ENCODE measurements around the gene HBA1.
"Not testable (repeated sequence)": the region's sequence is repeated elsewhere in the genome, so short reads cannot be mapped to it uniquely, and the experiment has no call there.

The HBA1 gene

GRCh38 chr16:185213-185612, 8.7 kb downstream of the HBA1 start:
- Histone ChIP-seq H3K27me3 (ENCODE audit: insufficient read depth, low read length) (no peaks in the 10 kb centered on the region), H2AFZ (ENCODE audit: low read depth, low read length) (no peak overlapping the region), H3K4me1 (ENCODE audit: insufficient read depth, low read length) (peaks cover 4% of the 10 kb centered on the region), H3K9me3 (ENCODE audit: low read length) (no peaks in the 10 kb centered on the region), H3K4me3 (ENCODE audit: low read length) (no peak overlapping the region), H3K36me3 (ENCODE audit: insufficient read depth, low read length) (peaks cover 43% of the 10 kb centered on the region)

- Histone ChIP-seq H3K4me1 (ENCODE audit: insufficient read depth, low read length) (peaks cover 2% of the 10 kb centered on the region), H3K9me3 (ENCODE audit: low read length) (no peaks in the 10 kb centered on the region), H3K36me3 (ENCODE audit: insufficient read depth, low read length) (peaks cover 48% of the 10 kb centered on the region), H3K4me3 (ENCODE audit: low read length) (no peak overlapping the region), H2AFZ (ENCODE audit: low read depth, low read length) (no peak overlapping the region), H3K27me3 (ENCODE audit: insufficient read depth, low read length) (no peaks in the 10 kb centered on the region)
Observed at GRCh38 chr16:185691-186090, 9.2 kb downstream of the HBA1 start.

DNA sequence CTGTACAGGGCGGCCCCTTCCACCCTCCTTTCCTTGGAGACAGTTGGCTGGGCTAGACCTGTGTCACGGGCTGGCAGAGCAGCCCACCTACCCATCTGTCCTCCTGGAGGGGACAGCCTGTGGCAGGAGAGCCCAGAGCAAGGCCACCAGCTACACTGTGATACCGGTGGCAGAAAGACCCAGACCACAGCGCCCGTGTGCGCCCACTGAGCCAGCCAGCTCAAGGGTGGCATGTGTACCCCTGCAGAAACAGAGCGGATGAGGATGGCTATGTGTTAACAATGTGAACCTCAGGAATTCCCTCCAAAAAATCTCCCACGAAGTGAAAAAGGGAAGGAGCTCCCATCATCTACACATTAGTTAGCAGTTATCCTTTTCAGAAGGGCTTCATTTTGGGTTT, 10.8 kb downstream of the HBA1 start:
- peaks cover 64% of the 10 kb centered on the region for H3K36me3 ChIP-seq (ENCODE audit: insufficient read depth, low read length)
- no peak overlapping the region for H2AFZ ChIP-seq (ENCODE audit: low read depth, low read length)
- no peaks in the 10 kb centered on the region for H3K9me3 ChIP-seq (ENCODE audit: low read length)
- no peaks in the 10 kb centered on the region for H3K27me3 ChIP-seq (ENCODE audit: insufficient read depth, low read length)
- no peaks in the 10 kb centered on the region for H3K4me1 ChIP-seq (ENCODE audit: insufficient read depth, low read length)
- no peak overlapping the region for H3K4me3 ChIP-seq (ENCODE audit: low read length)

GRCh38 chr16:188674-189073, 12.2 kb downstream of the HBA1 start:
- Histone ChIP-seq H3K36me3 (ENCODE audit: insufficient read depth, low read length) (peaks cover 72% of the 10 kb centered on the region), H3K4me3 (ENCODE audit: low read length) (no peak overlapping the region), H3K27me3 (ENCODE audit: insufficient read depth, low read length) (no peaks in the 10 kb centered on the region), H2AFZ (ENCODE audit: low read depth, low read length) (no peak overlapping the region), H3K4me1 (ENCODE audit: insufficient read depth, low read length) (no peaks in the 10 kb centered on the region), H3K9me3 (ENCODE audit: low read length) (no peaks in the 10 kb centered on the region)

DNA sequence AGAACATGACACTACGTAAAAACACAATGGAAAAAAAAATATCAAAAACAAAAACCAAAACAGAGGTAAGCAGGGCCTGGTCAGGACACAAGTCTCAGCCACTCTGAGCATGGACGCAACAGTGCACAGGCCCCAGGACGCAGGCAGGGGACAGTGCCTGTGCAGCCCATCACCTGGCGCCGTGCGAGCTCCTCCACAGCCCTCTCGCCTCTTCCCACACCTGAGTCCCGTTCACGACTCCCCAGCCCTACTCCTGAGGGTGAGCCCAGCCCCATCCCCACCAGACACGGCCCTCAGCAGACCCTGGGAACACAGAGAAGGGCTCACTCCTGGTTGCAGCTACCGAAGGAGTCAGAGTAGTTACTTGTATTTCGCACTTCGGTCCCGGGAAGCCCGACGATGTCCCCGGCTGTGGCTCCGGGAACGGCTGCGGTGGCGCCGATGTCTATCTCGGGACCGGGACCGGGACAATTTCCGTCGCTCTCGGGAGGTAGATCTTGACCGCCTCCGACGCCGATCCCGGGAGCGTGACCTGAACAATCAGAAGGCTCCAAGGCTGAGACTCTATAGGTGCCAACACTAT, 13.2 kb downstream of the HBA1 start:
- H3K36me3 ChIP-seq (ENCODE audit: insufficient read depth, low read length) = peaks cover 77% of the 10 kb centered on the region
- no peaks in the 10 kb centered on the region for H3K9me3 ChIP-seq (ENCODE audit: low read length)
- no peak overlapping the region for H3K4me3 ChIP-seq (ENCODE audit: low read length)

DNA sequence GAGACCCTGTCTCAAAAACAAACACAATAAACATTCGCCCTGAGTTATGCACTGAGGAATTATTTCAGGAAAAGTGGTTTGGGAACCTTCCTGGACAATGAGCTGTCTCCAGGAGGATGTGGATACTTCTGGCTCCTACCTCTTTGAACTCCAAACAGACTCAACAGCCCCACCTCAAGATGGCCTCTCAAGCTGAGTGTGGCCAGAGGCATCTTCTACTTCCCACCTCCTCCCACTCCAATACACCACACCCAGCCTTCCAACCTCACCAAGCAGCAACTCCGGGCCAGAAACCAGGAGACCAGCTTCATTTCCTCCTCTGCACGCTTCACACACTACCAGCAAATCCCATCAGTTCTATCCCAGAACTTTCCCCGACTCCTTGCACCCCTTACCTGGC, 15.4 kb downstream of the HBA1 start:
- Histone ChIP-seq H3K27me3 (ENCODE audit: insufficient read depth, low read length) (no peaks in the 10 kb centered on the region), H3K4me3 (ENCODE audit: low read length) (no peak overlapping the region), H3K36me3 (ENCODE audit: insufficient read depth, low read length) (peaks cover 88% of the 10 kb centered on the region), H3K9me3 (ENCODE audit: low read length) (no peaks in the 10 kb centered on the region), H3K4me1 (ENCODE audit: insufficient read depth, low read length) (no peaks in the 10 kb centered on the region), H2AFZ (ENCODE audit: low read depth, low read length) (no peak overlapping the region)

More for the DNA sequence above, 13.2 kb downstream of the HBA1 start:
- H2AFZ ChIP-seq (ENCODE audit: low read depth, low read length) = no peak overlapping the region
- no peaks in the 10 kb centered on the region for H3K27me3 ChIP-seq (ENCODE audit: insufficient read depth, low read length)
- no peaks in the 10 kb centered on the region for H3K4me1 ChIP-seq (ENCODE audit: insufficient read depth, low read length)

- Histone ChIP-seq H3K27me3 (ENCODE audit: insufficient read depth, low read length) (no peaks in the 10 kb centered on the region), H3K9me3 (ENCODE audit: low read length) (no peaks in the 10 kb centered on the region), H3K36me3 (ENCODE audit: insufficient read depth, low read length) (peaks cover 89% of the 10 kb centered on the region), H3K4me3 (ENCODE audit: low read length) (no peak overlapping the region), H2AFZ (ENCODE audit: low read depth, low read length) (no peak overlapping the region), H3K4me1 (ENCODE audit: insufficient read depth, low read length) (no peaks in the 10 kb centered on the region)
Observed at GRCh38 chr16:192686-193085, 16.2 kb downstream of the HBA1 start.

DNA sequence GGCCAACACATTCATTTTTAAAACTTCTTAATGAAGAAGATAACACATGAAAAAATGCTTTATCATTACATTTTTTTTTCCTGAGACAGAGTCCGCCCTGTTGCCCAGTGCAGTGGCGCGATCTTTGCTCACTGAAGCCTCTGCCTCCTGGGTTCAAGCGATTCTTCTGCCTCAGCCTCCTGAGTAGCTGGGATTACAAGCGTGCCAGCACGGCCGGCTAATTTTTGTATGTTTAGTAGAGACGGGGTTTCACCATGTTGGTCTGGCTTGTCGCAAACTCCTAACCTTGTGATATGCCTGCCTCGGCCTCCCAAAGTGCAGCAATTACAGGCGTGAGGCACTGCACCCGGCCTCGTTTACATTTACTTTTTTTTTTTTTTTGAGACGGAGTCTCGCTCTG, 17.0 kb downstream of the HBA1 start:
- Histone ChIP-seq H3K4me3 (ENCODE audit: low read length) (no peak overlapping the region), H3K4me1 (ENCODE audit: insufficient read depth, low read length) (no peaks in the 10 kb centered on the region), H3K9me3 (ENCODE audit: low read length) (no peaks in the 10 kb centered on the region), H3K36me3 (ENCODE audit: insufficient read depth, low read length) (peaks cover 92% of the 10 kb centered on the region), H3K27me3 (ENCODE audit: insufficient read depth, low read length) (no peaks in the 10 kb centered on the region), H2AFZ (ENCODE audit: low read depth, low read length) (no peak overlapping the region)

DNA sequence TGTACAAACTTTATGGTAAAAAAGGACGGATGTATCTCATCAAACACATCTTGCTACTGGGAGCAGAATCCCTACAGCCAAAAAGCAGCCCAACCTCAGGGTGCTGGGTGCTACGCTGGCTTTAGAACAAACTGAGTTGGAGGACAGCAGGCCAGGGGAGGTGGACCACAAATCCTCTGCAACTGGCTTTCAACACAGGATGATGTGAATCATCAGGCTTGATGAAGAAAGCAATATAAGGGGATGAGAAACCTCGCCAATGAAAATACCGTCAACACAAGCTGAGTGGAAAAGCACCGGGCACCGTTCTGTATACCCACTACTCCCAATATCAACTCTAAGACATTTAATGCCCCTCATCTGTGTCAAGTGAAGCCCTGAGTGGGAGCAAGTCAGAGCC, 18.0 kb downstream of the HBA1 start:
- H2AFZ ChIP-seq (ENCODE audit: low read depth, low read length) = no peak overlapping the region
- H3K9me3 ChIP-seq (ENCODE audit: low read length) = no peaks in the 10 kb centered on the region
- H3K27me3 ChIP-seq (ENCODE audit: insufficient read depth, low read length) = no peaks in the 10 kb centered on the region
- peaks cover 91% of the 10 kb centered on the region for H3K36me3 ChIP-seq (ENCODE audit: insufficient read depth, low read length)
- no peak overlapping the region for H3K4me3 ChIP-seq (ENCODE audit: low read length)
- no peaks in the 10 kb centered on the region for H3K4me1 ChIP-seq (ENCODE audit: insufficient read depth, low read length)

GRCh38 chr16:200388-200787, 23.9 kb downstream of the HBA1 start:
- Histone ChIP-seq H3K4me1 (ENCODE audit: insufficient read depth, low read length) (no peaks in the 10 kb centered on the region), H3K36me3 (ENCODE audit: insufficient read depth, low read length) (peaks cover 82% of the 10 kb centered on the region), H3K27me3 (ENCODE audit: insufficient read depth, low read length) (no peaks in the 10 kb centered on the region), H2AFZ (ENCODE audit: low read depth, low read length) (no peak overlapping the region), H3K9me3 (ENCODE audit: low read length) (peaks cover 2% of the 10 kb centered on the region), H3K4me3 (ENCODE audit: low read length) (no peak overlapping the region)

- no peak overlapping the region for H2AFZ ChIP-seq (ENCODE audit: low read depth, low read length)
- peaks cover 82% of the 10 kb centered on the region for H3K36me3 ChIP-seq (ENCODE audit: insufficient read depth, low read length)
- peaks cover 2% of the 10 kb centered on the region for H3K9me3 ChIP-seq (ENCODE audit: low read length)
- no peak overlapping the region for H3K4me3 ChIP-seq (ENCODE audit: low read length)
- no peaks in the 10 kb centered on the region for H3K27me3 ChIP-seq (ENCODE audit: insufficient read depth, low read length)
- no peaks in the 10 kb centered on the region for H3K4me1 ChIP-seq (ENCODE audit: insufficient read depth, low read length)
Observed at GRCh38 chr16:203246-203645, 26.8 kb downstream of the HBA1 start.

GRCh38 chr16:204046-204445, 27.6 kb downstream of the HBA1 start:
- H3K4me3 ChIP-seq (ENCODE audit: low read length); H2AFZ ChIP-seq (ENCODE audit: low read depth, low read length); H3K4me1 ChIP-seq (ENCODE audit: insufficient read depth, low read length); H3K9me3 ChIP-seq (ENCODE audit: low read length); H3K27me3 ChIP-seq (ENCODE audit: insufficient read depth, low read length): not testable (repeated sequence)
- peaks cover 82% of the 10 kb centered on the region for H3K36me3 ChIP-seq (ENCODE audit: insufficient read depth, low read length)

GRCh38 chr16:209359-209758, 32.9 kb downstream of the HBA1 start:
- not testable (repeated sequence) for H3K4me3 ChIP-seq (ENCODE audit: low read length); H3K27me3 ChIP-seq (ENCODE audit: insufficient read depth, low read length); H3K4me1 ChIP-seq (ENCODE audit: insufficient read depth, low read length); H3K9me3 ChIP-seq (ENCODE audit: low read length); H2AFZ ChIP-seq (ENCODE audit: low read depth, low read length)
- H3K36me3 ChIP-seq (ENCODE audit: insufficient read depth, low read length) = peaks cover 83% of the 10 kb centered on the region

GRCh38 chr16:211631-212180, 35.2 kb downstream of the HBA1 start:
- peaks cover 78% of the 10 kb centered on the region for H3K36me3 ChIP-seq (ENCODE audit: insufficient read depth, low read length)
- H2AFZ ChIP-seq (ENCODE audit: low read depth, low read length); H3K9me3 ChIP-seq (ENCODE audit: low read length); H3K27me3 ChIP-seq (ENCODE audit: insufficient read depth, low read length); H3K4me3 ChIP-seq (ENCODE audit: low read length); H3K4me1 ChIP-seq (ENCODE audit: insufficient read depth, low read length): not testable (repeated sequence)

All from neuron (in vitro differentiated cells).